Raji (cell line): ENCODE measurements around the gene CDH23.

Experiments
- POLR2A ChIP-seq: IDR thresholded peaks from 2 replicates; pipeline ENCODE4 v1.6.1; 2011; ENCODE audit warnings: low read depth, low read length, control low read depth; ENCODE audit not compliant: insufficient read depth

The CDH23 gene

GRCh38 chr10:71545001-71545400 lies 148.3 kb downstream of the CDH23 start:
- TF ChIP-seq POLR2A = no peak

GRCh38 chr10:71546220-71546619 lies 149.5 kb downstream of the CDH23 start:
- TF ChIP-seq POLR2A = no peak

- TF ChIP-seq POLR2A = no peak
Observed at GRCh38 chr10:71547312-71547711, 150.6 kb downstream of the CDH23 start.

DNA sequence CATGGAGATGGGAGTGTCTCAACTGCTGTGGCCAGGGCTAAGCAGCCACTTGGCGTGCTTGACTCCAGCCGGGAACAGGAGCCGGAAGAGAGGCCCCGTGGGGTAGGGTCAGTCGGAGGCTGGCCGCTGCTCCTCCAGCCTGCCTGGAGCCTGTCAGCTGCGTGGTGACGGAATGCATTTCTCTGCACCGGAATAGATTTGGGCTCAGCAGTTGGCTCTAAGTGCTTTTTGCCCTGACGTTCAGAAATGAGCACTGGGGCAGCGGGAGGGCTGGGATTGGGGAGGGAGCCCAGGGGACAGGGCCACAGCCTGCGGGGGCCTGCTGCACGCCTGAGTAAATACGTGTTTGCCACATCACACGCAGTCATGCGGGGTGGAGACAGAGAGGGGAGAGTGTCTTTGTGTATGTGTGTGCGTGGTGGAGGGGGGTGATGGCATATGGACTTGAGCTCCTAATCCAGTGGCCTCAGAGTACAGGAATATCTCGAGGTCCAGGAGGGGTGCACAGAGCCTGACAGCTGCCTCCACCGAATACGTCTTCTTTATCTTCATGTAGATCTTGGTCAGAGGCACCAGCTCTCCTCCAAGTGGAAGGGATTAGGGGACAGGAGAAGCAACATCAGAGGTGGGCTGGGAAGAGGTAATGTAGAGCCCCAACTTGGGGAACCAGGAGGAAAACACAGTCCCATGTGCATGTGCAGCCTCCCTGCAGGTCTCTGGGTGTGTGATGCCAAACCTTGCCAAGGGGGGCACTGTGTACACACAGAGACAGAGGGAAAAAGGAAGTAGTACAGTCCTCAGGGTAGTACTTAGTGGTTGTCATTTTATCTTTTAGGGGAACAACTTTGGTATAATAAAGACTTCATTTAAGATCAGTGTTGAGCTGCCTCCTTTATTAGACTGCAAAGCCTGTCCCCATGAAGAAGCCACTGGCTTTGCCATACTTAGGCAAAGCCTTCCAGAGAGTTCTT lies 151.4 kb downstream of the CDH23 start:
- no peak for TF ChIP-seq POLR2A

DNA sequence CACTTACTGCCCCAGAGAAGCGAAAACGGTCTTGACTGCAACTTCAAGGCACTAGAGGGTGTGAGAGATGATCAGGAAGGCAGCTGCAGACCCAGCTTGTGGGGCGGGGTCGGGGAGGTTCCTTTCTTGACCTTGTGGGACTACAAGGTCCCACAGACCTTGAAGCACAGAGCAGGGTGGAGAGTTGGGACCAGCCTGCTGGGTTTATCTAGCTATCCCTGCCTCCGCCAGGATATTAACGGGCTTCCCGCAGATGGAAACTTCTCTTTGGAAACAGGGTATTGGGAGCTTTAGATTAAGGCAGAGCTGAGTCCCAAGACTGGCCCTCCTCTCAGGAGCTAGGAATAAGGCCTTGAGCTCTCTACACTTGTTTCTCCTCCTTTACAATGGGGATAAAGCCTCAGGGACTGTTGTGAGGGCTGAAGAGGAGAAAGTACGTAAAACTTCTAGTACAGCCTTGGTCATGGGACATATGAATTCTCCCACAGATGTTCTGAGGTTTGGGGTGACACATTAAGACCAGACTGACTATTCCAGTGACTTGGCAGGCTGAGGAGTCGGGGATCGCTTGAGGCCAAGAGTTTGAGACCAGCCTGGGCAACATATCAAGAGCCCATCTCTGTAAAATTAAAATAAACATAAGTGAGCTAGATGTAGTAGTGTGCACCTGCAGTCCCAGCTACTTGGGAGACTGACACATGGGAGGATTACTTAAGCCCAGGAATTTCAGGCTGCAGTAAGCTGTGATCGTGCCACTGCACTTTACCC lies 153.2 kb downstream of the CDH23 start:
- TF ChIP-seq POLR2A = no peak

DNA sequence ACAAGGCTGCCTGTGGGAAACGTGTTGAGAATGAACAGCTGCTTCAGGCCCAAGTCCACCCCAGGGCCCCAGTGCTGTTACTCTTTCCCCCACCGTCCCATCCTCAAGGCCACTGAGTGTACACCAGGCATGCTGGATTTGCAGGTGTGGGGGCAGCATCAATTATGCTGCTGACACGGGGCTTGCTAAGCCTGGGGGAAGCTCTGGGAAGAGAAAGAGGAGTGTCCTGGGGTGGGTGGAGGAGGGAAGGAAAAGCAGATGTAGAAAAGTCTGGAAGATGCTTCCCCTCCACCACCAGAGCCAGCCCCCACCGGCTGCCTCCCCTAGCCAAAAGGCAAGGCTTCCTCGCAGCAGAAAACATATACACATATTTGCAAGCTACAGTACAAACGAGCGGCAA lies 153.9 kb downstream of the CDH23 start:
- no peak for TF ChIP-seq POLR2A

- TF ChIP-seq POLR2A = no peak
Observed at GRCh38 chr10:71551970-71552369, 155.2 kb downstream of the CDH23 start.

GRCh38 chr10:71553432-71553831 lies 156.7 kb downstream of the CDH23 start:
- no peak for TF ChIP-seq POLR2A

DNA sequence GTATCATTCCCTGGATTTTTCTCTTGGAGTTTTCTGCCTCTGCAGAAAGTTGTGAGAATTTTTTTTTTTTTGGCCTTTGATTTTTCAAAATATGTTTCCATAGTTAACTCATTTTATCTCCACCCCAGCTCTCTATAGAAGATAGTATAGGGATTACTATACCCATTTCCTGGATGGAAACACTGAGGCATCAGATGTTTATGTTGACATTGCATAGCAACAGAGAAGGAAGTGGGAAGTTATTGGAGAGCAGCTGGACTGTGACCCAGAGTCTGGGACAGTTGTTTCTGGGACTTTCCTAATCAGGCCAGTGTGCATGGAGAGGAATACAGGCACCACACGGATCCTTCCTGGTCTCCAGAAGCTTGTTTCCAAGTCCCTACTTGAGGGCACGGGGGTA lies 158.0 kb downstream of the CDH23 start:
- no peak for TF ChIP-seq POLR2A

DNA sequence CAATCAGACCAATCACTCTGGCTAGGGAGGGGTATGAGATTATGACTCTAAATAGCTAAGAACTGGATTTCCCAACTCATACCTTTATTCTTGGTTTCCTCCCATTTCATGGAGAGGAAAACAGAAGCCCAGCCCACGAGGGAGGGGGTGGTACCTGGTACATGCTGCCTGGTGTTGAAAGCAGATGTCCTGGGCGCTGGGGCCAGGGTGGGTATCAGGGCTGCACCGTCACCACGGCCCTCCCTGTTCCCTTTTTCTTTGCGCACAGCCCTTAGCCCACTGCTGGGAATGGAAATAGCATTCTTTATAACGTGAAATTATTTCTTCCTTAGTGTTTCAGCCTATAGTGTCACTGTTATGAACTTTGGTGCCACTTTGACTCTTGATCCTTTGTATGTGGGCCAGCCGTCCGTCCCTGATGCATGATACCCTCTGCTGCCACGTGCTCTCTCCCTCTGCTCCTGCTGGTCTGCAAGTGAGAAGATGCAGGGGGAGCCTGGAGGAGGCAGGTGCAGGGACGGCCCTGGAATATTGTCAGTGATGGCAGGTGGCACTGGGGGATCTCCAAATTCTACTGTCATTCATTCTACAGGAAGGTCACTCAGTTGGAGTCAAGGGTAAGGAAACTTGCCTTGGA lies 158.5 kb downstream of the CDH23 start:
- TF ChIP-seq POLR2A = no peak

DNA sequence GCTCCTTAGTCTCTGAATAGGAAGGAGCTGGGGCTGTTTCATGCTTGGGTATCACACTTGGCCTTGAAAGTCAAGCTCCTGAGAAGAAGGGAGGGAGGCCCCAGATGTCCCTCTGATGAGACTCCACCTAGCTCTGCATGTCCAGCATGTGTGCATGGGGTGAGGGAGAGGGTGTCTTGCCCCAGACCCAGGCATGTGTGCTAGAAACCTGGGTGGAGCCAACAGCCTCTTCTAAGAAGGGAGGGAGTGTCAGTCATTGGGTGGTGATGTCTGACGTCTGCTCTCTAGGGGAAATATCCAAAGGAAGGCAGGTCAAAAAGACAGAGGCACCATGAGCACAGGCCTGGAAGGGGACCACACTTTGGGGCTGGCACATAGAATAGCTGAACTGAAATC lies 159.0 kb downstream of the CDH23 start:
- TF ChIP-seq POLR2A = no peak

DNA sequence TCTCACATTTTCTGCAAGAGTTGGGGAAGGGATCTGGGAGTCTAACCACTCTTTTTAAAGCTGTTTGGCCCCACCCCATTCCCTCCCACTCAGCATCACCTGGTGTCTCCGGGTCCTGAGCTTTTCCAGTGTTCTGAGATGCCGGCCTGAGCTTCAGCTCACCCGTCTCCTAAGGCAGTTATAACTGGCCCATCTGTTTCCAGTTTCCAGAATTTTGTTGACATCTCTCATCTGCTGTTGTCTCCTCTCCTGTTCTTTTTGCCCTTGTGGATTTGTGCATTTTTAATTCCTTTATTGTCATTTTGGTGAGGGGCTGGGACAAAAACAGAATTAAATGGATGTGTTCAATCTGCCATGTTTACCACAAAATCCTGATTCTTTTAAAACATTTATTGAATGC lies 162.3 kb downstream of the CDH23 start:
- no peak for TF ChIP-seq POLR2A

DNA sequence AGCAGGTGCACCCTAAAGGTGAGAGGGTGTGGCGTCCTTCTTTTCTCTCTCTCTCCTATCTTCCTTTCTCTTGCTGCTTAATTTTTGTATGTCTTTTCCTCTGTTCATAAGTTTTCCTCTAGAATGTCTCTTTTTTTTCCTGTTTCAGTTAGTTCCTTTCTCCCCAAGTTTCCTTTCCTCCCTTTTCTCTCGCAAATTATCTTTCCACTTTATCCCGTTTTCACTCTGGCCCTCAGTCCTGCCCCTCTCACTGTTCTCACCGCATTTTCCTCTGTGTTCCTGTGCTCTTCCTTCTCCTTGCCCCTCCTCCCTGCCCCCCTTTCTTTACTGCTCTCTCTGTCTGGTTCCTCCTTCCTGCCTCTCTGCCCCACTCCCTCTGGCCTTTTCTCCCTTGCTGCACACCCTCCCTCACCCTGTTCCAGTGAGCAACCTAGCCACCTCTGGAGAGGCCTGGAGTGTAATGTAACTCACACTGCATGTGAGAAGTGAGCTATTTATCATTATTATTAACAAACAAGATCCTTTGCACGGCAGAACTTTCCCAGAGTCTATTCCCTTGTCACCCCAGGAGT lies 164.4 kb downstream of the CDH23 start:
- no peak for TF ChIP-seq POLR2A

- no peak for TF ChIP-seq POLR2A
Observed at GRCh38 chr10:71562181-71562580, 165.5 kb downstream of the CDH23 start.

GRCh38 chr10:71562904-71563303 lies 166.2 kb downstream of the CDH23 start:
- no peak for TF ChIP-seq POLR2A
